GM19463 (cell line): ENCODE data around the gene PVRIG.
"Not testable (repeated sequence)": the region's sequence is repeated elsewhere in the genome, so short reads cannot be mapped to it uniquely, and the experiment has no call there.

ENCODE experiments used
- ATAC-seq: cut with Tn5 transposase; IDR thresholded peaks from one replicate; pipeline ENCODE4 v1.9.1; 2021; ENCODE audit warnings: mild to moderate bottlenecking, moderate library complexity; ENCODE audit not compliant: unreplicated experiment

The PVRIG gene

DNA sequence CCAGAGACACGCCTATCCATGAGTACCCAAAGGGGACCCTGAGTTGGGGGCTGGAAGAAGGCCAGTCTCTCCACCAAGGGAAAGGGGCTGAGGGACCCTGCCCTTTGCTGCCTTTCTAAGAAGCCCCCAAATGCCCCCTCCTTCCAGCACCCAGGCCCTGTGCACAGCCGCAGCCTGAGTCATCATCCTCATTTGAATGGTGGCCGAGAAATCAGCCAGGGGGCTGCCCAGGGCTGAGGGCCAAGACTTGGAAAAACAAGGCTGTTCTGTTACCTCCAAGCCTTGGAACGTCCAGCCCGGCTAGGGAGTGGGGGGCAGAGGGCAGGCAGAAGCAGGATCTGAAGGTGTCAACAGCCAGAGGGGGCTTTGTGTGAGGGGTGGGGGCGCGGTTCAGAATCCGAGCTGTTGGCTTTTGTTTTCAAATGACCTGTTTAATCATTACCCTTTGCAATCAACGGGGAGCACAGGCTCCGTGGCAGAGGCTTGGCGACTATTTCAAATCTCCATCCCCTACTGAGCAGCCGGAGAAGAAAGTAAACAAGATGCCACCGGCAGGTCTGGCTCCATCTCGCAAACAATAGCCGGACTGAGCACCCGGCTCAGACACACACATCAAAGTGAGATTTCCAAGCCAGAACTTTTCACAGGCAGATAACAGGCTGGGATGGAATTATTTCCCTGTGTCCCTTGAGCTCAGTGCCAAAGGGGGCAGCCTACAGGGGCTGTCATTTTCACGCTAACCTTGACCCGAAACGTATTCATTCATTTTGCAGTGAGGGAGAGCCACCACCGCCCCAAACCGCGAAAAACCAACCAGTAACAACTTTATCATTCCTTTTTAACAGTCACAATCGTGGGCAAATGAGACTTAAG lies 50.5 kb downstream of the PVRIG start:
- ATAC-seq = not testable (repeated sequence)
